ENCODE data around the gene FAM83F. TPM values are rescaled to one million over a fixed set of nuclear protein-coding genes. Genes with fewer than 3 reads are reported as not detected.

FAM83F gene
- total and polyA plus RNA-seq, 2 experiments from 2014 or later, result 0.18 TPM; not detected in 1

- Histone ChIP-seq H3K4me3 (no peak overlapping the region), H3K9me3 (ENCODE audit: low read depth) (no peaks in the 10 kb centered on the region), H3K4me1 (ENCODE audit: low read depth) (no peaks in the 10 kb centered on the region), H3K27me3 (no peaks in the 10 kb centered on the region), H3K27ac (no peak overlapping the region), H3K36me3 (no peaks in the 10 kb centered on the region)
- no peak for TF ChIP-seq CTCF (IDR thresholded peaks at IDR 0.05; ENCODE audit: low read depth, low read length)
- DNase-seq (ENCODE audit: low read depth in 1 of 2, low spot score in 1 of 2), result no peak
Measured at GRCh38 chr22:40027191-40028097, 32.7 kb downstream of the FAM83F start.

- no peak for DNase-seq (ENCODE audit: low read depth in 1 of 2, low spot score in 1 of 2)
- H3K9me3 ChIP-seq (ENCODE audit: low read depth), result no peaks in the 10 kb centered on the region
- H3K4me3 ChIP-seq, result no peak overlapping the region
- no peaks in the 10 kb centered on the region for H3K4me1 ChIP-seq (ENCODE audit: low read depth)
- no peak for TF ChIP-seq CTCF (IDR thresholded peaks at IDR 0.05; ENCODE audit: low read depth, low read length)
- H3K36me3 ChIP-seq, result no peaks in the 10 kb centered on the region
- H3K27me3 ChIP-seq, result no peaks in the 10 kb centered on the region
- no peak overlapping the region for H3K27ac ChIP-seq
Measured at GRCh38 chr22:40028098-40028425, 33.3 kb downstream of the FAM83F start.

GRCh38 chr22:40029189-40029890, 34.6 kb downstream of the FAM83F start:
- Histone ChIP-seq H3K9me3 (ENCODE audit: low read depth) (no peaks in the 10 kb centered on the region), H3K4me3 (no peak overlapping the region), H3K4me1 (ENCODE audit: low read depth) (no peaks in the 10 kb centered on the region), H3K36me3 (no peaks in the 10 kb centered on the region), H3K27ac (no peak overlapping the region), H3K27me3 (no peaks in the 10 kb centered on the region)
- no peak for TF ChIP-seq CTCF (IDR thresholded peaks at IDR 0.05; ENCODE audit: low read depth, low read length)
- DNase-seq (ENCODE audit: low read depth in 1 of 2, low spot score in 1 of 2), result no peak

GRCh38 chr22:40030026-40030757, 35.4 kb downstream of the FAM83F start:
- Histone ChIP-seq H3K4me1 (ENCODE audit: low read depth) (no peaks in the 10 kb centered on the region), H3K36me3 (no peaks in the 10 kb centered on the region), H3K4me3 (no peak overlapping the region), H3K9me3 (ENCODE audit: low read depth) (no peaks in the 10 kb centered on the region), H3K27me3 (no peaks in the 10 kb centered on the region), H3K27ac (no peak overlapping the region)
- DNase-seq (ENCODE audit: low read depth in 1 of 2, low spot score in 1 of 2), result no peak
- TF ChIP-seq CTCF (IDR thresholded peaks at IDR 0.05; ENCODE audit: low read depth, low read length), result no peak

- no peak for DNase-seq (ENCODE audit: low read depth in 1 of 2, low spot score in 1 of 2)
- Histone ChIP-seq H3K27me3 (no peaks in the 10 kb centered on the region), H3K4me3 (no peak overlapping the region), H3K27ac (no peak overlapping the region), H3K4me1 (ENCODE audit: low read depth) (no peaks in the 10 kb centered on the region), H3K36me3 (no peaks in the 10 kb centered on the region), H3K9me3 (ENCODE audit: low read depth) (no peaks in the 10 kb centered on the region)
- no peak for TF ChIP-seq CTCF (IDR thresholded peaks at IDR 0.05; ENCODE audit: low read depth, low read length)
Measured at GRCh38 chr22:40030758-40031095, 36.0 kb downstream of the FAM83F start.
